ENCODE data around the gene SEMA5A.
A peak's percentile ranks its signal among the peaks of the same experiment; 100 is the strongest.

SEMA5A gene

GRCh38 chr5:9192266-9192665, 353.6 kb downstream of the SEMA5A start:
- DNase-seq, result no peak

- DNase-seq, result no peak
These were observed 356.2 kb downstream of the SEMA5A start for GRCh38 chr5:9189681-9190080.

- no peak for DNase-seq
These were observed 356.9 kb downstream of the SEMA5A start for GRCh38 chr5:9188956-9189355.

GRCh38 chr5:9188131-9188530, 357.7 kb downstream of the SEMA5A start:
- DNase-seq, result no peak

GRCh38 chr5:9187614-9188013, 358.3 kb downstream of the SEMA5A start:
- no peak for DNase-seq

- no peak for DNase-seq
These were observed 359.8 kb downstream of the SEMA5A start for GRCh38 chr5:9186069-9186468.

GRCh38 chr5:9183992-9184391, 361.9 kb downstream of the SEMA5A start:
- DNase-seq, result no peak

GRCh38 chr5:9182899-9183695, 362.8 kb downstream of the SEMA5A start:
- DNase-seq, result no peak

- no peak for DNase-seq
These were observed 369.2 kb downstream of the SEMA5A start for GRCh38 chr5:9176641-9177040.

- DNase-seq, result no peak
These were observed 371.4 kb downstream of the SEMA5A start for GRCh38 chr5:9174446-9174845.

- no peak for DNase-seq
These were observed 372.4 kb downstream of the SEMA5A start for GRCh38 chr5:9173281-9174048.

- DNase-seq, result no peak
These were observed 375.8 kb downstream of the SEMA5A start for GRCh38 chr5:9170026-9170425.

- no peak for DNase-seq
These were observed 376.3 kb downstream of the SEMA5A start for GRCh38 chr5:9169557-9169902.

GRCh38 chr5:9168791-9169556, 376.9 kb downstream of the SEMA5A start:
- no peak for DNase-seq

GRCh38 chr5:9166202-9167112, 379.4 kb downstream of the SEMA5A start:
- peak; percentile 53 for DNase-seq

- DNase-seq, result no peak
These were observed 380.3 kb downstream of the SEMA5A start for GRCh38 chr5:9165546-9165945.

- no peak for DNase-seq
These were observed 385.1 kb downstream of the SEMA5A start for GRCh38 chr5:9160747-9161146.

GRCh38 chr5:9157811-9158210, 388.1 kb downstream of the SEMA5A start:
- DNase-seq, result no peak

- DNase-seq, result no peak
These were observed 388.9 kb downstream of the SEMA5A start for GRCh38 chr5:9157020-9157419.

GRCh38 chr5:9156282-9156681, 389.6 kb downstream of the SEMA5A start:
- no peak for DNase-seq

- no peak for DNase-seq
These were observed 394.0 kb downstream of the SEMA5A start for GRCh38 chr5:9151684-9152427.

GRCh38 chr5:9149988-9150387, 395.9 kb downstream of the SEMA5A start:
- DNase-seq, result no peak

Data from NCI-H2081 treated with DMSO at 0.1 percent for 48 hours (cell line).